GM21529 (cell line): Measurements from ENCODE around the gene GALNT4.

Experiments used
- ATAC-seq: cut with Tn5 transposase; IDR thresholded peaks from one replicate; pipeline ENCODE4 v1.9.1; 2021; ENCODE audit not compliant: unreplicated experiment

The GALNT4 gene

DNA sequence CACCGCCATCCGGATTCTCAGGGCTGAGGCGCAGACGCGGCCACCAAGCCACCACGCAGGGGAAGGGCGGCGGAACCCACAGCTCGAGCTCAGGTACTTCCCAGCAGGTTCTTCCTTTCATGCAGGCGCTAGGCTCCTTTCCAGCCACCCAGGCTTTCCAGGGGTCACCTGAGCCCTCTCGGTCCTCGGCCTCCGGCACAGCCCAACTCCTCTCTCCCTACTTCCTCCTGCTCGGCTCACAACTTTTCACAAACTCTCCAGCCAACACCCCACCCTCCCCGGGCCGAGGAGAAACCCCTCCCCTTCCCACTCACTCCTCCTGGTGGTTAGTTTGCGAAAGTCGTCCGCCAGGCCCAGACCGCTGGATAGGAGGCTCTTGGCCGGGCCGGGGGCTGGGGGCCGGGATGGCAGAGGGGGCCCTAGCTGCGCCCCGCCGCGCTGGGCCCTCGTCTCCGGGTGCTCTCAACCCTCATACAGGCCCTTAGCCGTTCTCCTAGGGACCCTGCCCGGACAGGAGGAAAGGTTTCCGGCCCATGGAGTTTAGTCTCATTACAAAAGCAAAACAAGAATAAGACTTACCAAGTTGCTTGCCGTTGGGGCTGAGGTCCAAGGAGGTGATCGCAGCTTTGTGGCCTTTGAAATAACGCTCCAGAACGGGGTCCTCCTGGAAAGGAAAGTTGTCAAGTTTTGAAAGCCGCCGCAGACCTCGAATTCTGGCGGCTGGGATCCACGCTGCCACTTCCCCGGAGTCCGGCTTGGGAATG lies at the start of gene GALNT4:
GALNT4 (minus strand) TSS at position 256 of the 764 bp plus-strand sequence; CDS start at position 9, 247 bp downstream.
- peak; percentile 68 for ATAC-seq

DNA sequence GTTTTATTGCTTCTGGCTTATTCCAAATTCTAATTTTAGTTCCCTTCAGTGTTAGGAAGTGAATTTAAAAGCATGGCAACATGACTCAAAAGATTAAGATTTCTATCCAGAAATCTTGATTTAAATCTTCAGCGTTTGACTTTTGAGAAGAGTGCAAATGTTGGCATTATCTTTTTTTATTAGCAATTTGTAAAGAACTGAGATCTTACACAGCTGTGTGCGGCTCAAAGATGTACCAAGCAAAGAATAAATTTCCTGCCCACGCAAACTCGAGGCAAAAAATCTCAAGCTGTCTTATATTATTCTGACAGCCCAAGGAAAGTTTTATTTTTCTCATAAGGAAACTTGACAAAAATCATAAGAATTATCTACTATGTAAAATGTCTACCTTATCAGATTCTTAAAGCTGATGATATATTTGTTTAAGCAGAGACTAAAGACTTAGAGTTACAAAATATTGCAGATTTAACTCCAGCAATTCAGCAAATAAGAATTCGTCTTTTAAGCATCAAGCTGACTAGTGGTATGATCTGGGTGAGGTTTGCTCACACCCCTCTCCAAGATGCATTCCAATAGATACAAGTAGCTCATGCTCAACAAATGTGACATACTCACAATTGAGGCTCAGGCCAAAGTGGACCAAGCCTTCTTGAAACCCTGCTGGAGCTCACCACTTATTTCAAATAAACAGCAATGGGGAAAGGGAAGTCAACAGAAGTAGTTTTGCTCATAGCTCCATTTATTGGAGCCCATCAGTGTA lies 48.6 kb upstream of the GALNT4 start:
- ATAC-seq = no peak

DNA sequence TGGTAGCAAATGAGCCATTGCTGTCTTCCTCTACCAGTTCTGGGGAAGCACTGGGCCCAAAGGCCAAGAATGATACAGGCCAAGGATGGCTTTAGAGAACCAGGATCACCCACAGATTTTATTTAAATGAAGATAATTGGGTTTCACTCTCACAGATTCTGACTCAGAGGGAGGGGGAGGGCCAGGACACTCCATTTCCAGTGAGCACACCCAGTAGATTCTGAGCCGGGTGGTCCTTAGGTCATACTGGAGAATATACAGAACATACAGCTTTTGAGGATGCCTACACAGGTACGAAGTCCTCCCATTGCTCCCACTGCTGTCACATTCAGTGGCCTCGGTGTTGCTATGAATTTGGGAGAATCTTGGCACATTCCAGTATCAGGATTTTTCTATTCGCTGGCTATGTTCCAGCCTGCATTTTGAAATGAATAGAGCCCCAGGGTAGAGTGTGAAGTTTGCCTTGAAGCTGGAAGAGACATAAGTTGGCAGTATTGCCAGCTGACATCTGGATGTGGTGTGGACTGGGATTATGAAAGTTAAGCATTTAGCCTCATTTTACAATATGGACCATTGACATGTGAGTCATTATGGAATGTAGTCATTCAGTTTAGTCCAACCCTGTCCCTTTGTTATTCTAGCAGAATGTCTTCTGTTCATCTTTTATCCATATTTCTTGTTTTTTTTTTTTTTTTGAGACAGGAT lies 47.0 kb upstream of the GALNT4 start:
- no peak for ATAC-seq

DNA sequence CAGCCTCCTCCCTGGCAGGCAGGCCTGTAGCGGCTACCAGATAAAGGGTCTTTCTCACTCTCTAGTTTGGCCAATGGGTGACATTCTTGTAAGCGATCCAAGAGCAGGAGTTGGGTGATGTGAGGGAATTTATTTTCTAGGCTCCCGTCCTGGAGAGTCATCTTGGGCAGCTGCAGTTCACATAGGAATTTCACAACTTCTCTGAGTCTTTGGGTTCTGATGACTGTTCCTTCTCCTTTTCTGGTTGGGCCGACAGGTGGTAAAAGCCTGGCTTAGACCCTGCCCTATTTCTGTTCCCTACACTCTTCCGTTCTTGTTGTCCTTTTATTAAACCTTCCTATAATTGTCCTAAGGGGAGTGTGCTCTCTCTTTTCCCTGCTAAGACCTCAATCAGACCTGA lies 43.9 kb upstream of the GALNT4 start:
- no peak for ATAC-seq

DNA sequence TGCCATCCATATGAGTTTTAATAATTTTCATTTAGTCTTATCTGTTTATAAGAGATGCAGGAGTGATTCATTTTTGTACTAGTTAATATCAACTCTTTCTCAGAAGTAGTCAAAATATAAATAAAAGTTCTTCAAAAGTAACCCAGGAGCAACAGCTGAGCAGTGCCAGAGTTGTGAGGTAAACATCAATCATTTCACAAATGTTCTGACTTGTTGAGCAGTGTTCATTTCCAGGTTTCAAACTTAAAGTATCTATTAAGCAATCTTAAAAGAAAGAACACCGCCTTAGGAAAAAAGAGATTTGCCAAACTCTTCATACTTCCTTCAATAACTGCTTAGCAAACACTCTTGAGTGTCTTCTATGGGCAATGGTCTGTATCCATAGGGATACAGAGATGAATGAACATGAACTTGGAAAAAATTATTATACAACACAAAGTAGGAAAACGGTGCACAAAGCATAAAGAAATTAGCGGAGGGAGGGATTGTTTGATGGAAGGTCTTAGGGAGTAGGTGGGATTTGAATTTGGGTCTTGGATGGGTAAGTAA lies 43.2 kb upstream of the GALNT4 start:
- ATAC-seq = no peak

DNA sequence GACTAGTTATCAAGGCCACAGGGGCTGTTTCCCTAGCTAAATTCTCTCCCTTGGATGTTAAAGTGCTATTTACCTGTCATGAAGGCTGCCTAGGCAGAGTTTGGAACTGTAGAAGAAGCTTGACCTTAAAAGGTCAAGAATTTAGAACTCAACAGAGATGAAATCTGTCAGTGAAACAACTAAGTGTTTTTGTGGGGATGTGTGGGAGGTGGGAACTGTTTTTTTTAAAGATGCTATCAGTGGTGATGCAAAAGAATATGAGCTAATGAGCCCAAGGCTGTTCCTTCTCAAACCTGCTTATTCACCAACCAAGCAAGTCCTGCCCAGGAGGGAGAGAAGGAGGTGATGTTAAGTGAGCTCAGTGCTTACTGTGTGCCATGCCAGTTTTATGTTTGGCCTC lies 42.0 kb upstream of the GALNT4 start:
- ATAC-seq = no peak

DNA sequence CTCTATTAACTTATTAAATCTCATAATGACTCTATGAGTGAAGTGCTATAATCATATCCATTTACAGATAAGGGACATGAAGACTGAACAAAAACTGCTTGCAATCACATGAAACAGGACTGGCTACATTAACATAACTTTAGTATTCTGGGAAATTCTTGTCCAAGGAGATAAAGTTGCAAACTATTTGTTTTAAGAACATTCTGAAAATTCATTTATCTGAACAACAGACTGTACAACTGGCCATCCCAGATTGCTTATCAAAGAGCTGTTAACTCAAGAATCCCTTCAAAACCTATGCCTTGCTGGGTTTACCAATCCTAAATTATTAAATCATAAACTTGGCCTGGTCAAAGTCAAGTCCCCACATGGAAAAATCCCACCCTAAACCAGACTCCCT lies 40.4 kb upstream of the GALNT4 start:
- no peak for ATAC-seq

DNA sequence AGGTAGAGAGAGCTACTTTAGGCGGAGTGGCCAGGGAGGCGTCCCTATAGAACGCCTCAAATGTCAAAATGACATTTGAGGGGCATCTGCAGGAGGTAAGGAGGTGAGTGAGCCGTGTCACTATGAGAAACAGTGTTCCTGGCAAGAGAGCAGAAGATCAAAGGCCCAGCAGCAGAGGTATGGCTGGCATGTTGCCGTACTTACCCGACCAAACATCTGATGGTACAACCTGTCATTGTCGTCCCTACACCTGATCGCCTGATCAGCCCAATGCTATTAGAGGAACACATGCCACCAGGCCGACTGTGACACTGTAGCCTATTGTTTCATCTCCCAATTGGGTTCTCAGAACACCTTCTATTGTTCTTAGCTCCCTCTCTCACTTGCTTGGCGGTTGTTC lies 35.2 kb upstream of the GALNT4 start:
- ATAC-seq = no peak

DNA sequence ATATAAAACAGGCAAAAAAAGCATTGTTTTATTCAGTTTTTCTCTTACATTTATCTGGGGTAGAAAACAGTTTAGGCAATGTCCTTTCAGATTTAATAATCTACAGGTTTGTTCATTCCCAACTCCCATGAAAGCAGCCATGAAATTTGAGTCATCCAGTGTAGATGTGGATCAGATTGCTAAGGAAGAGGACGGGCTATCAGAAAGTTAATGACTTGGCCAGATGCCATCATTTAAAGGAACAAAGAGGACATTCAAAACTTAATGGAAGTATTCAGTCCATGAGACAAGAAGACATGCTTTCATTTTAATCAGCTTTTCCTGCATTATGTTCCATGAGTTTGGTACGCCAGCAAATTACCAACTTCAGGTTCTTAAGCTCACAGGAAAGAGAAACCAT lies 32.4 kb upstream of the GALNT4 start:
- no peak for ATAC-seq

DNA sequence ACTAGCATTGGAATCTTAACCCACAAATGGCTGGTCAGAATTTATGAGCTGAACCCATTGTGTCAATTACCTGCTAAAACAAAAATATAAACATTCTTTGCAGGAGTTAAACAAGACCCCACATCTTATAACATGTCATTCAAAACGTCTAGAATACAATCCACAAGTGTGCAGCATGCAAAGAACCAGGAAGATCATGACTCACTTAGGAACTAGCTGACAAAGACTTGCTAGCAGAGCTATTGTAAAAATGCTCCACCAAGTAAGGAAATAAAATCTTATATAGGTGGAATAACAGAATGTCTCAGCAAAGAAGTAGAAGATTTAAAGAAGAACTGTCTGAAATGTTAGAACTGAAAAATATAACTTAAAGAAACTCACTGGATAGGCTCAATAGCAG lies 27.8 kb upstream of the GALNT4 start:
- no peak for ATAC-seq

DNA sequence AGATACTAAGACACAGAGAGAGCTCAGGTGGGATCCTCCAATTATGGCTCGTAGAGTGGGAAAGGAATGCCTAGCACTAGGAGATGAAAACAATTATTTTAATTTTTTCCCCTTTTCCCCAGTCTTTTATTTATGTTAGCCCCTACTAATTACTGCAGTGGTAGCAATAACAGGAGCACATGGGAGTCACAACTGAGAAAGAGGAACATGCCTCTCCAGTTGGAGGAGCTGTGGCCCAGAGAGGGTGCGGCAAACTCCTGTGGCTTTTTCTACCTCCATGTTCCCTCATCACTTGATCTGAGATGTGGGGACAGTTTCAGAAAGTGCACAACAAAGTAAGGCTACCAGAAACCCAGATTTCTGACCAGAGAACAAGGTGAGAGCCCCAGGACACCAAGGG lies 27.2 kb upstream of the GALNT4 start:
- ATAC-seq = no peak

DNA sequence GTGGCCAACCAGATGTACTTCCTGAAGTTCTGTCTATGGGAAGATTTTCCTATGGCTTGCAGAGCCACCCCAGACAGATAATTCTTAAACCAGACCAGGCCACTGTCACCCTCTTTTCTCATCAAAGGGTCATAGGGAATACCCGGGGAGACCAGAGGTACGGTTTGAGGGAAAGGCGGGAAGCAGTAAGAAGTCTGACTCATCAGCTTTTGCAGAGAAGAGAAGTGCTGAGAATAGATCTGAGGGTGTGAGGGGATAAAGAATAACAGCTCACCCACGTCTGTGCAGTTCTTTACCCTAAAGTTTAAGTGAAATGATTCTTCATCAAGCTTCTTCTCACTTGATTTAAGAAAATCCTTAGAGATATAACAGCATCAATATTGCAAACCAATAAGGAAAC lies 22.5 kb upstream of the GALNT4 start:
- ATAC-seq = no peak

DNA sequence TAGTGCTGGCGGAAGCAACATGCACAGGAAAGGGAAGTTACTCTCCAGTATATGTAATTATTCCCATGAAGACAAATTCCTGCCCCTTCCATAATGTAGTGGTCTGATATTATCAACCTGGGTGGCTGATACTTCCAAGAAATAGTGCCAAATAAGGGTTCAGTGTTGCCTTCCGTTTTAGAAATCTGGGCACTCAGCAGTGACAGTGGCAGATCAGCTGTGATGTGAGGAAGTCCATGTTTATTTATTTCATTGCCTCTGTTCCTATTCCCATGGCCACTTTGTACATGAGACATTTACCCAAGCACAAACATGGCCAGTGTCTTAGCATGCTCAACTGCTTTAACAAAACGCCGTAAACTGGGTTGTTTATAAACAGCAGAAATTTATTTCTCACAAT lies 21.6 kb upstream of the GALNT4 start:
- ATAC-seq = no peak

DNA sequence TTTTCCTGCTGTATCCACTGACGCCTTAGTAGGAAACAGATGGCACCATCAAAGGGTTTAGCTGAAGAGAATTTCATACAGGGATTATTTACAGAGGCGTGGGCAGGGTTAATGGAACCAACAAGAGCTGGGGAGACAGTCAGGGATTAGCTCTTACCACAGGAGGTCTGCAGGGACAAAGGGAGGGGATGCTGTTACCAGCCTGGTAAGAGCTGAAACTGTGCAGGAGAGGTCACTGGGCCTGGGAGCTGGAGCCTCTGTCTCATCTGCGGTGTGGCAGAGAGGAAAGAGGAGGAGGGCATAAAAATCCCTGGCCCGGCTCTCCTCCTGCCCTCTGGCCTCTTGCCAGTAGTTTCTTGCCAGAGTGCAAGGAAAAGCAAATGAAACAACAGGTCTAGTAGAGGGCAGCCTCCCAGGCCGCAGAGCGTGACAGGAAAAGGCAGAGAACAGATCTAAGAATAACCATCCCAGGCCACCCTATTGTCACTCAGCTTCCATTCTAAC lies 20.1 kb upstream of the GALNT4 start:
- ATAC-seq = no peak

DNA sequence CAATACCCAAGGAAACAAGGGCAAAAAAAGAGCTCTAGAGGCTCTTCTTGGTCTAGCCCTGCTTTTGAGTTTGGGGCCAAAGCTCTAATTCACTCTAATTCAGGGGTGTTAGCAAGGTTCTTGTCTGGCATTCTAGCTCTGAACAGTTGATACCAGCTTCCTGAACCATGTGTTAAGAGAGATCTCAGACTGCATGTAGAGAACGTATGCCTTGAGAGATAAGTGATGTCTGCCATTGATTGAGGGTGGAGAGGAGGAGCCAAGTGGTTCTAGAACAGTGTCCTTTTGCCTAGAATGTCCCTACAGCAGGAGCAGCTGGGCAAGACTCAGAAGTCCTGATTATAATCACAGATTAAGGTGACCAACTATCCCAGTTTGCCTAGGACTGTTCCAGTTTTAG lies 19.4 kb upstream of the GALNT4 start:
- no peak for ATAC-seq

DNA sequence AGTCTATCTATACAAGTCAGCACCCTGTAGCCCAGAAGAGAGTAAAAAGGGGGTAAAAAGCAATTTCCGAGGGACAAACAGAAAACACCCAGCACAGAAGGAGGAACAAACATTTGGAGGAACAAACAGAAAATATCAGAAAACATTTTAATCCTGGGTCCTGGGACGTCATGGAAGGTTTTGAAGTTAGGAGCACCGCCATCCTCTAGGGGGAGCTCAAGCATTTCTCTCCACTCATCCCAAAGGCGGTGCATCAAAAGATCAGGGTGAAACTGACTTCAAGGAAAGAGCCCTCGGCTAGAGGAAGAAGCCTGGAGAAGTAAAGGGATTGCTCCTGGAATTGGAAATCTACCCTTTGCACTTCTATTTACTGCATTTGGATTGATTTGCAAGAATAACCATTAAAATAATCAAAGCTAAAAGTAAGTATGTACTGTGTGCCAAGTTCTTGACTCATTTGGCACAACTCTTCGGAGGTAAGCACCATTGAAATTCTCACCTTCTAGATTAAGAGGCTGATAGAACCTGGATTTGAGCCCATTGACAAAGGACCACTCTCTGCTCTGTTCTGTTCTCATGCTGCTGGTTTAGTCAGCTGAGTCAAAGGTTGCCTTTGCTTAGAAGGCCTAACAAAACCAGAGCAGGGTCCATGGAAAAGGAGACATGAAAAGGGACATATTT lies 18.5 kb upstream of the GALNT4 start:
- ATAC-seq = peak; percentile 87

DNA sequence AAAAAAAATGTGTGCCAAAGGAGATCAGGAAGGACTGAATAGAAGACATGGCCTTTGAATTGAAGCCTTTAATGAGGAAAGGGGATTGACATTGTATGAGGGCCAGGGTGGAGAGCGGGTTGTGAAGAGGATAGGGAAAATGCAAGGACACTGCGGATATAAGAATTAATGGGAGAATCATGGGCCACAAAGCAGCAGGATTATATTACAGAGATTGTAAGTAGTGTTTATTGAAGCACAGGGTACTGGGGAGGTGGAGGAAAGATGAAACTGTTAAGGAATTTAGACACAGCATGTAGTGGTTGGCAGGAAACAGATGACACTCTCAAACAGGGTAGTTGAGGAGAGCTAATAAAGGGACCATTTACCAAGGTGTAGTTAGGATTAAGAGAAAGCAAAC lies 17.6 kb upstream of the GALNT4 start:
- no peak for ATAC-seq

DNA sequence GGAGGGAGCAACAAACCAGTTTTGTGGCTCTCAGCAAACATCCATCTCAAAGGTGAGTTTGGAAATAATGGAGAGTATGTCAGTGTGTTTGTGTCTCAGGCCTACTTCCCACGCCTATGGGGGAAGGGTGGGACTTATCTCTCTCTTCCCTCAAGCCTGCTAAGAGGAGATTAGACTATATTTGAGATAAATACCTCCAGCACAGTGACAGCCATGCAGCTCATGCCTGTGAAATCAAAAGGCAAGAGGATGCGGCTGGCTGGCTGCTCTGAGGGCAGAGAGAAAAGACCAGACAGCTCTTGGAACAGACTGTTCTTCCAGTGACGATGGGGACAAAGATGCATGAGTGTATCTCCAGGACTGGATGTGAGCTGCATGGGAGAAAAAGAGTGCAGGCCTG lies 16.0 kb upstream of the GALNT4 start:
- ATAC-seq = no peak

DNA sequence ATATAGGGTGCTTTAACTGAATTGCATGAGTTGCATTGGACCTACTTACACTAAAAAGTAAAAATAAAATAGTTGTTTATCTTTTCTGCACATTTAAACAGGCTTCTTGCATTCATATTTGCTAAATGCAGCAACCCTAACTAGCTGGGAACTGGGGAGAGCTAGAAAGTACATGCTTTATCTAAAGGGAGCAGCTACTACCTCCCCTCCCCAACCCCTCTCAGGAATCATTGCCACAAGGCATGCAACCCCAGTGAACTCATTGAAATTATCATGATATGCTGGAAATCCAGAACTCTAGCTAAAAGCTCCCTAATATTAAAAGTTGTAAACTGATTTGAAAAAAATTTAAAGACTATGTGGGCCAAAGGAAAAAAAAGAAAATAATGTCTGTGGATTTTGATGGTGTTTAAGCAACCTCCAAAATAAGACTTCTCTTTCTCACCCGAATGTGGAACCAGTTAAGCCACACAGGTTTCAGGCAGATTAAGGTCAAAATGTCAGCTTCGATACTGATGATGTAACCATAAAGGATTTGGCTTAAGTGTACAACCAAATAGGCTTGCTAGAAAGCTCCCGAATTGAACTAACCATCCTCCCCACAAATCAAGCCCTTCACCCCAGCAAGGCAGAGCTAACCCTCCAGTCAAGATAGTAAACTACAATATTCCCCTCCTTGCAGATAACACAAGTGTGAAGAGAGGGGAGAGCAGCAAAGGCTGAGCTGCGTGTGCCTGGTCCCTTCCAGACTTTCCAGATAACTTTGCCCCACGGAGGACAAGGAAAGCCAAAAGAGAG lies 15.0 kb upstream of the GALNT4 start:
- no peak for ATAC-seq

DNA sequence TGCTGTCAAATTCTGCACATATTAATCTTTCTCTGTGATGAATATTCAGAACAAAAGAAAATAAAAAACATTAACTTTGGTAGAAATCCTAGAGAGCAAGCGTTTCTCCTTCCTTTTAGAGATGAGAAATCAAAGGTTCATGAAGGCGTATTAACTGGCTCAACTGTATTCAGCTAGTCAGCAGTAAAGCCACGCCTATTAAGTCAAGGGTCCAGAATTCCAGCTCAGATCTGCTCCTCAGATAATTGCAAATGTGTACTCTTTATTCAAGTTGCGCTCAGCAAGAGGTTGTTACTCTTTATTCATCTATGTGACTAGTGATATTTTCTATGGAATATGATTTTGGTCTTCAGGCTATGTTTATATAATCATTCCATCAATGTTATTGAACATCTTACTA lies 14.3 kb upstream of the GALNT4 start:
- no peak for ATAC-seq
